Endothelial cell of umbilical vein (primary cell): ENCODE measurements around the gene PHACTR1. TPM values are rescaled to one million over a fixed set of nuclear protein-coding genes. Genes with fewer than 3 reads are reported as not detected.

Source experiments
- BruUV-seq: library from RNA; stranded (reverse); fragments of 400-500 nt; replicated peaks from 2 replicates; lab custom pipeline; 2021; lab: Mats Ljungman, UMichigan
- CTCF ChIA-PET: fragments of 300-600, 350-600 bp; sonication (Branson Sonifier 250); formaldehyde crosslinking; loops from one replicate; lab custom pipeline; 2021; ENCODE audit warnings: antibody characterized with exemption, inconsistent platforms; lab: Charles Lee
- POLR2A ChIA-PET: fragments of 300-600, 350-600 bp; sonication (Branson Sonifier 250); formaldehyde crosslinking; loops from one replicate; lab custom pipeline; 2021; ENCODE audit warnings: antibody characterized with exemption, inconsistent platforms; lab: Charles Lee
- DNase-seq: peaks from one replicate; pipeline ENCODE4 v3.0.0-alpha.2; 2011; ENCODE audit warnings: low read depth, low spot score
- FAIRE-seq: peaks from 2 replicates; lab custom pipeline; 2011; peaks lifted over from hg19 to GRCh38; lab: Jason Lieb, UNC
- H2AFZ ChIP-seq: 2 replicates; pipeline ENCODE4 v1.6.0; 2012; ENCODE audit warnings: low read depth, low read length, control low read depth, inconsistent platforms
- H3K27ac ChIP-seq: 2 replicates; pipeline ENCODE4 v1.5.1; 2011; ENCODE audit warnings: low read depth, mild to moderate bottlenecking, control low read depth, low read length, moderate library complexity; ENCODE audit not compliant: insufficient read depth
- H3K27me3 ChIP-seq, 2 experiments: 2 replicates each; pipeline versions ENCODE4 v1.6.0 to v1.6.1; 2011; ENCODE audit warnings: low read length in 2 of 2, mixed read lengths in 1 of 2; ENCODE audit not compliant: control insufficient read depth in 2 of 2, insufficient read depth in 2 of 2
- H3K36me3 ChIP-seq, 2 experiments: 2 replicates in 1 of 2; 3 replicates in 1 of 2; pipeline ENCODE4 v1.5.1; 2011; ENCODE audit warnings: low read length in 2 of 2, mild to moderate bottlenecking in 1 of 2, moderate library complexity in 1 of 2; ENCODE audit not compliant: control insufficient read depth in 2 of 2, insufficient read depth in 2 of 2; ENCODE audit errors: extremely low read depth in 1 of 2
- H3K4me1 ChIP-seq: 3 replicates; pipeline ENCODE4 v1.5.1; 2011; ENCODE audit warnings: mild to moderate bottlenecking, low read length; ENCODE audit not compliant: control insufficient read depth, insufficient read depth; ENCODE audit errors: extremely low read depth
- H3K4me2 ChIP-seq: 2 replicates; pipeline ENCODE4 v1.6.1; 2011; ENCODE audit warnings: low read length, control low read depth, mixed read lengths; ENCODE audit not compliant: insufficient read depth
- H3K4me3 ChIP-seq, 3 experiments: fragments of 200-600 bp in 1 of 3; sonication (generic), shearing (Covaris generic) in 1 of 3; replicated peaks in 1 of 3; 2 replicates each; pipeline ENCODE4 v1.5.1; 2011 to 2016; ENCODE audit warnings: control low read depth in 3 of 3, low read length in 3 of 3, mild to moderate bottlenecking in 2 of 3, inconsistent platforms in 1 of 3, low read depth in 1 of 3, moderate library complexity in 1 of 3; ENCODE audit not compliant: insufficient read depth in 1 of 3
- H3K79me2 ChIP-seq: 2 replicates; pipeline ENCODE4 v1.6.0; 2012; ENCODE audit warnings: low read length, inconsistent platforms; ENCODE audit not compliant: control insufficient read depth, insufficient read depth
- H3K9ac ChIP-seq: replicated peaks from 2 replicates; pipeline ENCODE3; 2011; ENCODE audit warnings: low read length, control low read depth; ENCODE audit not compliant: insufficient read depth; ENCODE audit errors: extremely low read depth
- H3K9me1 ChIP-seq: replicated peaks from 3 replicates; pipeline ENCODE4 v1.6.0; 2011; ENCODE audit warnings: mild to moderate bottlenecking, low read length; ENCODE audit not compliant: control insufficient read depth, insufficient read depth; ENCODE audit errors: extremely low read depth
- H3K9me3 ChIP-seq: replicated peaks from 2 replicates; pipeline ENCODE4 v1.5.1; 2012; ENCODE audit warnings: low read length, inconsistent platforms; ENCODE audit not compliant: control insufficient read depth, insufficient read depth
- H4K20me1 ChIP-seq: replicated peaks from 2 replicates; pipeline ENCODE3; 2011; ENCODE audit warnings: mild to moderate bottlenecking, low read length; ENCODE audit not compliant: control insufficient read depth, insufficient read depth; ENCODE audit errors: extremely low read depth
- CTCF ChIP-seq, 2 donors: IDR thresholded peaks; 1 replicate in 1 of 2; 2 replicates in 1 of 2; pipeline ENCODE4 v1.5.1; 2011; ENCODE audit warnings: low read length in 2 of 2, mild to moderate bottlenecking in 2 of 2, moderate library complexity in 2 of 2, control low read depth in 1 of 2, inconsistent platforms in 1 of 2, low read depth in 1 of 2; ENCODE audit not compliant: insufficient read depth in 1 of 2; ENCODE audit errors: extremely low read depth in 1 of 2
- EZH2 ChIP-seq: IDR thresholded peaks from 2 replicates; pipeline ENCODE4 v1.6.1; 2012; ENCODE audit warnings: borderline replicate concordance, low read depth, mild to moderate bottlenecking, moderate library complexity, low read length, inconsistent platforms; ENCODE audit not compliant: severe bottlenecking
- FOS ChIP-seq: IDR thresholded peaks from 2 replicates; pipeline ENCODE4 v1.6.1; 2011; ENCODE audit warnings: mild to moderate bottlenecking, low read length, moderate library complexity, borderline replicate concordance; ENCODE audit not compliant: insufficient read depth
- GATA2 ChIP-seq: IDR thresholded peaks from 2 replicates; pipeline ENCODE4 v1.7.0; 2011; ENCODE audit warnings: low read depth, mild to moderate bottlenecking, moderate library complexity, mixed read lengths, low read length; ENCODE audit not compliant: insufficient read length, insufficient read depth
- JUN ChIP-seq: IDR thresholded peaks from 2 replicates; pipeline ENCODE4 v1.6.1; 2011; ENCODE audit warnings: borderline replicate concordance, low read depth; ENCODE audit not compliant: insufficient read length, insufficient read depth
- MAX ChIP-seq: IDR thresholded peaks from 2 replicates; pipeline ENCODE4 v1.6.1; 2011; ENCODE audit not compliant: insufficient read depth, insufficient read length
- MYC ChIP-seq: IDR thresholded peaks from one replicate; pipeline ENCODE4 v1.6.1; 2011; ENCODE audit warnings: mild to moderate bottlenecking, low read depth, low read length
- POLR2A ChIP-seq: IDR thresholded peaks from 2 replicates; pipeline ENCODE4 v1.6.1; 2012; ENCODE audit warnings: low read depth, mild to moderate bottlenecking, control low read depth, low read length
- POLR2AphosphoS5 ChIP-seq: IDR thresholded peaks from 2 replicates; pipeline ENCODE4 v1.6.1; 2012; ENCODE audit warnings: low read depth, mild to moderate bottlenecking, control low read depth, low read length, moderate library complexity; ENCODE audit not compliant: insufficient read depth
- dilution Hi-C: fragments of 300-500 bp; cut with MboI; formaldehyde crosslinking; loops from one replicate; pipeline ENCODE4 v1.15.0; 2019; ENCODE audit warnings: low sequenced_read_pairs; ENCODE audit not compliant: extremely low pct_ligation_motif_present
- intact Hi-C: fragments of 100-400 bp; cut with micrococcal nuclease; formaldehyde crosslinking; loops from one replicate; pipeline ENCODE4 v1.10.0; 2022
- polyA plus RNA-seq, 4 experiments: library from polyadenylated mRNA; depleted of rRNA in 3 of 4; stranded (reverse) in 3 of 4; unstranded in 1 of 4; fragments of >200 nt; gene quantifications; 2 replicates each; pipeline versions ENCODE4 v1.2.1 to v1.2.3, GENCODE V29; 2011 to 2012; ENCODE audit warnings: missing spikeins in 1 of 4
- total RNA-seq: library from RNA; stranded (reverse); gene quantifications from 2 replicates; pipeline ENCODE4 v1.2.3, GENCODE V29; 2021

The PHACTR1 gene
- total and polyA plus RNA-seq, 2 donors (not counting 3 experiments of a cell fraction or from before 2014, with no cell fraction given) = 2.4 to 23.2 TPM

GRCh38 chr6:13215390-13215789 lies 498.8 kb downstream of the PHACTR1 start:
- Histone ChIP-seq H3K4me1 (peaks cover 15% of the 10 kb centered on the region), H3K9me1 (no peaks in the 10 kb centered on the region), H3K4me2 (no peak overlapping the region), H3K9ac (no peak overlapping the region), H3K36me3 (no peaks in the 10 kb centered on the region), H3K27me3 (no peaks in the 10 kb centered on the region), H3K27ac (no peak overlapping the region), H4K20me1 (no peaks in the 10 kb centered on the region), H3K4me3 (no peak overlapping the region), H3K9me3 (no peaks in the 10 kb centered on the region), H2AFZ (no peak overlapping the region), H3K79me2 (no peaks in the 10 kb centered on the region)
- intact Hi-C loops = no loop called here
- CTCF ChIA-PET = interaction anchor here (0.9 kb wide), 1 partner anchor 26 kb away, joined by 3 read pairs; no protein-coding TSS in a partner anchor
- TF ChIP-seq POLR2A = no peak
- no peak for TF ChIP-seq MAX
- no peak for TF ChIP-seq MYC
- no peak for TF ChIP-seq CTCF (IDR thresholded peaks at IDR 0.05; ENCODE audit: extremely low read depth in 1 of 2, insufficient read depth in 1 of 2, low read depth in 1 of 2, low read length in 2 of 2)
- no peak for TF ChIP-seq EZH2
- TF ChIP-seq JUN = no peak
- TF ChIP-seq GATA2 = no peak
- TF ChIP-seq POLR2AphosphoS5 = no peak
- TF ChIP-seq FOS = no peak
- dilution Hi-C loops = no loop called here
- DNase-seq (no peak), FAIRE-seq (no peak)
- POLR2A ChIA-PET = no interaction called here
- BruUV-seq = no TSS peak
